Immature natural killer cell (primary cell): ENCODE results near the gene GINS2. TPM values are rescaled to one million over a fixed set of nuclear protein-coding genes. Genes with fewer than 3 reads are reported as not detected.

Experiments used
- DNase-seq, 3 donors: peaks; one replicate each; pipeline ENCODE4 v3.0.0; 2022; ENCODE audit warnings: mixed read lengths in 1 of 3
- H3K27ac Mint-ChIP-seq, 6 donors: one replicate each; pipeline ENCODE4 v1.8.0; 2020; ENCODE audit warnings: mixed read lengths in 6 of 6, mild to moderate bottlenecking in 5 of 6, inconsistent platforms in 4 of 6, moderate library complexity in 3 of 6
- H3K27me3 Mint-ChIP-seq, 3 donors: one replicate each; pipeline ENCODE4 v1.8.0; 2020 to 2021; ENCODE audit warnings: low read depth in 3 of 3, mild to moderate bottlenecking in 3 of 3, mixed read lengths in 3 of 3, moderate library complexity in 3 of 3, inconsistent platforms in 1 of 3
- H3K36me3 Mint-ChIP-seq, 3 donors: one replicate each; pipeline ENCODE4 v1.8.0; 2020; ENCODE audit warnings: mixed read lengths in 3 of 3, inconsistent platforms in 2 of 3, mild to moderate bottlenecking in 2 of 3
- H3K4me1 Mint-ChIP-seq, 2 donors: one replicate each; pipeline ENCODE4 v1.8.0; 2020; ENCODE audit warnings: inconsistent platforms in 2 of 2, mild to moderate bottlenecking in 2 of 2, mixed read lengths in 2 of 2, moderate library complexity in 1 of 2
- H3K4me3 Mint-ChIP-seq, 5 donors: one replicate each; pipeline ENCODE4 v1.8.0; 2020; ENCODE audit warnings: mild to moderate bottlenecking in 5 of 5, mixed read lengths in 5 of 5, inconsistent platforms in 3 of 5, moderate library complexity in 3 of 5
- H3K9me3 Mint-ChIP-seq, 6 donors: one replicate each; pipeline ENCODE4 v1.8.0; 2020; ENCODE audit warnings: mild to moderate bottlenecking in 6 of 6, mixed read lengths in 6 of 6, inconsistent platforms in 4 of 6, moderate library complexity in 3 of 6
- polyA plus RNA-seq, 3 donors: library from polyadenylated mRNA; unstranded; fragments of 300-500 nt; fragmentation: Illumina TruSeq; gene quantifications; one replicate each; pipeline ENCODE4 v1.2.3, GENCODE V29; 2021

Gene GINS2
- polyA plus RNA-seq, 3 donors from 2014 or later: 2.0 to 2.1 TPM; not detected in 1

- no peaks in the 10 kb centered on the region for H3K4me1 Mint-ChIP-seq
- peaks cover 0 to 3% (median 3%) of the 10 kb centered on the region in 3 donors for H3K36me3 Mint-ChIP-seq
- DNase-seq: no peak
- H3K27me3 Mint-ChIP-seq: peaks cover 0 to 2% (median 2%) of the 10 kb centered on the region in 3 donors
- H3K9me3 Mint-ChIP-seq: peaks cover 0 to 3% (median 0%) of the 10 kb centered on the region in 6 donors
- H3K4me3 Mint-ChIP-seq: no peak overlapping the region
- no peak overlapping the region for H3K27ac Mint-ChIP-seq
Observed at GRCh38 chr16:85709766-85710585, 21.2 kb upstream of the GINS2 start.

GRCh38 chr16:85708338-85708737, 19.6 kb upstream of the GINS2 start:
- Mint-ChIP-seq H3K9me3 (peaks cover 0 to 3% (median 0%) of the 10 kb centered on the region in 6 donors), H3K27ac (no peak overlapping the region), H3K4me1 (no peaks in the 10 kb centered on the region), H3K4me3 (no peak overlapping the region), H3K27me3 (peaks cover 2% of the 10 kb centered on the region in 3 donors), H3K36me3 (peaks cover 0 to 3% (median 3%) of the 10 kb centered on the region in 3 donors)
- DNase-seq: no peak

GRCh38 chr16:85707528-85708095, 18.9 kb upstream of the GINS2 start:
- Mint-ChIP-seq H3K27ac (no peak overlapping the region), H3K36me3 (peaks cover 0 to 3% (median under 1%) of the 10 kb centered on the region in 3 donors), H3K9me3 (peaks cover 0 to 3% (median 0%) of the 10 kb centered on the region in 6 donors), H3K27me3 (peaks cover 2% of the 10 kb centered on the region in 3 donors), H3K4me3 (no peak overlapping the region), H3K4me1 (no peaks in the 10 kb centered on the region)
- no peak for DNase-seq

GRCh38 chr16:85706449-85707034, 17.8 kb upstream of the GINS2 start:
- H3K27me3 Mint-ChIP-seq: peaks cover 2 to 5% (median 2%) of the 10 kb centered on the region in 3 donors
- DNase-seq: no peak
- no peaks in the 10 kb centered on the region for H3K36me3 Mint-ChIP-seq
- no peak overlapping the region for H3K27ac Mint-ChIP-seq
- H3K4me1 Mint-ChIP-seq: no peaks in the 10 kb centered on the region
- no peaks in the 10 kb centered on the region for H3K9me3 Mint-ChIP-seq
- H3K4me3 Mint-ChIP-seq: no peak overlapping the region

- no peaks in the 10 kb centered on the region for H3K9me3 Mint-ChIP-seq
- no peaks in the 10 kb centered on the region for H3K36me3 Mint-ChIP-seq
- H3K27ac Mint-ChIP-seq: no peak overlapping the region
- H3K27me3 Mint-ChIP-seq: peaks cover 2 to 4% (median 3%) of the 10 kb centered on the region in 3 donors
- no peak for DNase-seq
- no peak overlapping the region for H3K4me3 Mint-ChIP-seq
- H3K4me1 Mint-ChIP-seq: no peaks in the 10 kb centered on the region
Observed at GRCh38 chr16:85704900-85705846, 16.4 kb upstream of the GINS2 start.

- no peak for DNase-seq
- no peaks in the 10 kb centered on the region for H3K4me1 Mint-ChIP-seq
- H3K9me3 Mint-ChIP-seq: no peaks in the 10 kb centered on the region
- H3K27me3 Mint-ChIP-seq: peaks cover 2 to 4% (median 3%) of the 10 kb centered on the region in 3 donors
- H3K36me3 Mint-ChIP-seq: no peaks in the 10 kb centered on the region
- no peak overlapping the region for H3K4me3 Mint-ChIP-seq
- no peak overlapping the region for H3K27ac Mint-ChIP-seq
Observed at GRCh38 chr16:85704011-85704410, 15.3 kb upstream of the GINS2 start.

- peaks cover 0 to 12% (median 3%) of the 10 kb centered on the region in 3 donors for H3K27me3 Mint-ChIP-seq
- H3K36me3 Mint-ChIP-seq: no peaks in the 10 kb centered on the region
- no peaks in the 10 kb centered on the region for H3K4me1 Mint-ChIP-seq
- no peak overlapping the region for H3K27ac Mint-ChIP-seq
- DNase-seq: no peak
- H3K4me3 Mint-ChIP-seq: no peak overlapping the region
- no peaks in the 10 kb centered on the region for H3K9me3 Mint-ChIP-seq
Observed at GRCh38 chr16:85699628-85700027, 10.9 kb upstream of the GINS2 start.

GRCh38 chr16:85698935-85699558, 10.3 kb upstream of the GINS2 start:
- no peak overlapping the region for H3K27ac Mint-ChIP-seq
- H3K4me3 Mint-ChIP-seq: no peak overlapping the region
- no peaks in the 10 kb centered on the region for H3K9me3 Mint-ChIP-seq
- peaks cover 0 to 12% (median 3%) of the 10 kb centered on the region in 3 donors for H3K27me3 Mint-ChIP-seq
- no peaks in the 10 kb centered on the region for H3K36me3 Mint-ChIP-seq
- no peaks in the 10 kb centered on the region for H3K4me1 Mint-ChIP-seq
- DNase-seq: no peak

GRCh38 chr16:85698459-85698891, 9.7 kb upstream of the GINS2 start:
- Mint-ChIP-seq H3K27me3 (peaks cover 0 to 12% (median 2%) of the 10 kb centered on the region in 3 donors), H3K36me3 (no peaks in the 10 kb centered on the region), H3K27ac (no peak overlapping the region), H3K4me3 (no peak overlapping the region), H3K9me3 (no peaks in the 10 kb centered on the region), H3K4me1 (no peaks in the 10 kb centered on the region)
- no peak for DNase-seq

GRCh38 chr16:85697431-85697830, 8.7 kb upstream of the GINS2 start:
- Mint-ChIP-seq H3K36me3 (no peaks in the 10 kb centered on the region), H3K27ac (no peak overlapping the region), H3K9me3 (no peaks in the 10 kb centered on the region), H3K4me1 (no peaks in the 10 kb centered on the region), H3K4me3 (no peak overlapping the region), H3K27me3 (peaks cover under 1 to 12% (median 2%) of the 10 kb centered on the region in 3 donors)
- DNase-seq: no peak

GRCh38 chr16:85696781-85697180, 8.0 kb upstream of the GINS2 start:
- Mint-ChIP-seq H3K27ac (no peak overlapping the region), H3K4me1 (no peaks in the 10 kb centered on the region), H3K9me3 (no peaks in the 10 kb centered on the region), H3K27me3 (peaks cover 2 to 11% (median 5%) of the 10 kb centered on the region in 3 donors), H3K4me3 (no peak overlapping the region), H3K36me3 (no peaks in the 10 kb centered on the region)
- DNase-seq: no peak

- Mint-ChIP-seq H3K27ac (no peak overlapping the region), H3K36me3 (no peaks in the 10 kb centered on the region), H3K4me3 (no peak overlapping the region), H3K4me1 (no peaks in the 10 kb centered on the region), H3K27me3 (peaks cover 0 to 9% (median 5%) of the 10 kb centered on the region in 3 donors), H3K9me3 (no peaks in the 10 kb centered on the region)
- no peak for DNase-seq
Observed at GRCh38 chr16:85695196-85696128, 6.7 kb upstream of the GINS2 start.
